OCI-LY1 (cell line): ENCODE results near the gene ACSBG1.

Experiments
- EZH2 ChIP-seq: fragments of 200-600 bp; sonication (generic), shearing (Covaris generic); IDR thresholded peaks from 2 replicates; pipeline ENCODE4 v1.8.0; 2017; ENCODE audit warnings: borderline replicate concordance, mixed run types, mild to moderate bottlenecking, antibody characterized with exemption, low read length, moderate library complexity, mixed read lengths
- TF ChIP-seq, protein P1 (sequence below): fragments of 200-600 bp; sonication (generic), shearing (Covaris generic); IDR thresholded peaks from 2 replicates; pipeline ENCODE4 v1.5.1; 2017; ENCODE audit warnings: mild to moderate bottlenecking, antibody characterized with exemption, low read length, moderate library complexity, mixed read lengths

GRCh38 chr15:78256044-78256437, 21.7 kb upstream of the ACSBG1 start:
- TF ChIP-seq, protein P1, sequence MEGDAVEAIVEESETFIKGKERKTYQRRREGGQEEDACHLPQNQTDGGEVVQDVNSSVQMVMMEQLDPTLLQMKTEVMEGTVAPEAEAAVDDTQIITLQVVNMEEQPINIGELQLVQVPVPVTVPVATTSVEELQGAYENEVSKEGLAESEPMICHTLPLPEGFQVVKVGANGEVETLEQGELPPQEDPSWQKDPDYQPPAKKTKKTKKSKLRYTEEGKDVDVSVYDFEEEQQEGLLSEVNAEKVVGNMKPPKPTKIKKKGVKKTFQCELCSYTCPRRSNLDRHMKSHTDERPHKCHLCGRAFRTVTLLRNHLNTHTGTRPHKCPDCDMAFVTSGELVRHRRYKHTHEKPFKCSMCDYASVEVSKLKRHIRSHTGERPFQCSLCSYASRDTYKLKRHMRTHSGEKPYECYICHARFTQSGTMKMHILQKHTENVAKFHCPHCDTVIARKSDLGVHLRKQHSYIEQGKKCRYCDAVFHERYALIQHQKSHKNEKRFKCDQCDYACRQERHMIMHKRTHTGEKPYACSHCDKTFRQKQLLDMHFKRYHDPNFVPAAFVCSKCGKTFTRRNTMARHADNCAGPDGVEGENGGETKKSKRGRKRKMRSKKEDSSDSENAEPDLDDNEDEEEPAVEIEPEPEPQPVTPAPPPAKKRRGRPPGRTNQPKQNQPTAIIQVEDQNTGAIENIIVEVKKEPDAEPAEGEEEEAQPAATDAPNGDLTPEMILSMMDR = no peak
- TF ChIP-seq EZH2 = no peak
